PC-9 (cell line): ENCODE data around the gene NCMAP.

ENCODE experiments used
- EZH2 ChIP-seq: fragments of 200-600 bp; sonication (generic); IDR thresholded peaks from 2 replicates; pipeline ENCODE4 v1.8.0; 2017; ENCODE audit warnings: antibody characterized with exemption, low read depth
- TF ChIP-seq, protein P1 (sequence below): fragments of 200-600 bp; sonication (generic); conservative IDR thresholded peaks from 2 replicates; pipeline ENCODE4 v1.6.1; 2017; ENCODE audit warnings: mixed run types, antibody characterized with exemption, mild to moderate bottlenecking, moderate library complexity

DNA sequence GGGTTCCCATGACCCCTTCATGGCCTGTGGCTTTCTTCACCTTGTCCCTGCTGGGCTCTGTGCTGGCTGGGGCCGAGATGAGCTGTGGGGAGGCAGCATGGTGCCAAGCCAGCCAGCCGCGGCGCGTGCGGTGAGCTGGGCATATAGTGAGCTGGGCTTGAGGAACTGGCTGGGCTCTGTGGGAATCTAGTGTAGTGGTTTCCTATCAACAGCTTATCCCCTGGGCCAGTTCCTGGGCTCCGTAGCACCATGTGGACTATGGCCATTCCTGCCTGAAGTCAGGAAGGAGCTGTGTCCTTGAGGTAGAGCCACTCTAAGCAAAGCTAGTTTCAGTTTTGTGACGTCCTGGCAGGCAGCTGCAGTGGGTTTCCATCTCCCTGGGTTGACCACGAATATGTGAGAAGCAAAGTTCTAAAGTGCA lies 1.8 kb downstream of the NCMAP start:
- TF ChIP-seq, protein P1, sequence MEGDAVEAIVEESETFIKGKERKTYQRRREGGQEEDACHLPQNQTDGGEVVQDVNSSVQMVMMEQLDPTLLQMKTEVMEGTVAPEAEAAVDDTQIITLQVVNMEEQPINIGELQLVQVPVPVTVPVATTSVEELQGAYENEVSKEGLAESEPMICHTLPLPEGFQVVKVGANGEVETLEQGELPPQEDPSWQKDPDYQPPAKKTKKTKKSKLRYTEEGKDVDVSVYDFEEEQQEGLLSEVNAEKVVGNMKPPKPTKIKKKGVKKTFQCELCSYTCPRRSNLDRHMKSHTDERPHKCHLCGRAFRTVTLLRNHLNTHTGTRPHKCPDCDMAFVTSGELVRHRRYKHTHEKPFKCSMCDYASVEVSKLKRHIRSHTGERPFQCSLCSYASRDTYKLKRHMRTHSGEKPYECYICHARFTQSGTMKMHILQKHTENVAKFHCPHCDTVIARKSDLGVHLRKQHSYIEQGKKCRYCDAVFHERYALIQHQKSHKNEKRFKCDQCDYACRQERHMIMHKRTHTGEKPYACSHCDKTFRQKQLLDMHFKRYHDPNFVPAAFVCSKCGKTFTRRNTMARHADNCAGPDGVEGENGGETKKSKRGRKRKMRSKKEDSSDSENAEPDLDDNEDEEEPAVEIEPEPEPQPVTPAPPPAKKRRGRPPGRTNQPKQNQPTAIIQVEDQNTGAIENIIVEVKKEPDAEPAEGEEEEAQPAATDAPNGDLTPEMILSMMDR = no peak
- TF ChIP-seq EZH2 = no peak
